Esophagus muscularis mucosa (tissue), 4 donors: ENCODE measurements around the gene EGFL7.

Source experiments
- CTCF ChIP-seq, 3 experiments: fragments of 200-600 bp in 2 of 3; fragments of 450-650 bp in 1 of 3; sonication (generic) in 2 of 3; IDR thresholded peaks; one replicate each; pipeline ENCODE4 v1.5.1; 2017 to 2019; ENCODE audit warnings: antibody characterized with exemption in 3 of 3, mild to moderate bottlenecking in 2 of 3, moderate library complexity in 1 of 3
- EP300 ChIP-seq: sonication (generic); formaldehyde crosslinking; IDR thresholded peaks from one replicate; pipeline ENCODE4 v1.6.1; 2017; ENCODE audit warnings: antibody characterized with exemption
- POLR2A ChIP-seq: fragments of 450-650 bp; IDR thresholded peaks from one replicate; pipeline ENCODE4 v1.6.1; 2017; ENCODE audit warnings: antibody characterized with exemption, moderate library complexity, mild to moderate bottlenecking, low read depth
- POLR2AphosphoS5 ChIP-seq, 2 donors: sonication (generic); formaldehyde crosslinking; IDR thresholded peaks; one replicate each; pipeline ENCODE4 v1.6.1; 2017; ENCODE audit warnings: antibody characterized with exemption in 2 of 2

GRCh38 chr9:136650648-136651047 is 12.1 kb upstream of the EGFL7 start:
- TF ChIP-seq CTCF (IDR thresholded peaks at IDR 0.05): no peak
- TF ChIP-seq EP300: no peak
- TF ChIP-seq POLR2AphosphoS5 (IDR thresholded peaks at IDR 0.05): no peak
- TF ChIP-seq POLR2A: no peak
